ENCODE results near the gene VEZF1. TPM values are rescaled to one million over a fixed set of nuclear protein-coding genes. Genes with fewer than 3 reads are reported as not detected.

The VEZF1 gene
- total and polyA plus RNA-seq, 2 of the 8 experiments (the other 6 are each of a cell fraction or from before 2014, with no cell fraction given) = 28.9 to 61.9 TPM

GRCh38 chr17:58010067-58010799 lies 22.2 kb upstream of the VEZF1 start:
- Histone ChIP-seq H4K91ac (replicated peaks; ENCODE audit: insufficient read length, low read length) (no peak overlapping the region), H3K9me3 (ENCODE audit: insufficient read depth in 2 of 2, low read depth in 1 of 2, low read length in 1 of 2) (no peaks in the 10 kb centered on the region), H3K9ac (replicated peaks in 1 of 4; ENCODE audit: extremely low read depth in 1 of 4, low read depth in 3 of 4, low read length in 3 of 4) (no peak overlapping the region), H3K4me2 (ENCODE audit: insufficient read depth in 1 of 2, low read depth in 2 of 2, low read length in 2 of 2) (no peak overlapping the region), H3K79me2 (ENCODE audit: control insufficient read depth in 1 of 2, insufficient read depth in 2 of 2, low read length in 2 of 2) (peaks cover 8 to 18% of the 10 kb centered on the region in 2 experiments), H3K4ac (replicated peaks; ENCODE audit: insufficient read length, low read depth, low read length) (no peak overlapping the region), H3K79me1 (ENCODE audit: low read depth, low read length) (no peaks in the 10 kb centered on the region), H3K18ac (ENCODE audit: extremely low read depth, low read length) (no peak overlapping the region), H4K8ac (ENCODE audit: extremely low read depth, insufficient read depth, low read length) (no peak overlapping the region), H4K20me1 (replicated peaks in 1 of 2; ENCODE audit: control insufficient read depth in 1 of 2, insufficient read depth in 2 of 2, low read length in 2 of 2) (peaks cover 5% of the 10 kb centered on the region in 2 experiments), H3K27me3 (replicated peaks in 1 of 4; ENCODE audit: control insufficient read depth in 3 of 4, extremely low read depth in 1 of 4, insufficient read depth in 3 of 4, low read length in 3 of 4) (no peaks in the 10 kb centered on the region), H3K36me3 (ENCODE audit: control insufficient read depth in 2 of 4, insufficient read depth in 4 of 4, low read length in 3 of 4) (peaks cover 3 to 8% (median 6%) of the 10 kb centered on the region in 4 experiments), H2BK20ac (ENCODE audit: low read length) (no peak overlapping the region), H2BK12ac (ENCODE audit: low read depth, low read length) (no peak overlapping the region), H3K23ac (ENCODE audit: insufficient read length) (no peak overlapping the region), H3K4me3 (ENCODE audit: extremely low read depth in 1 of 4, insufficient read depth in 2 of 4, low read depth in 3 of 4, low read length in 4 of 4) (no peak overlapping the region), H2BK5ac (ENCODE audit: low read depth, low read length) (no peak overlapping the region), H3K56ac (replicated peaks; ENCODE audit: insufficient read length, low read depth, low read length) (no peak overlapping the region), H2AFZ (ENCODE audit: low read length) (no peak overlapping the region), H3K27ac (ENCODE audit: low read depth, low read length) (no peak overlapping the region), H3K23me2 (ENCODE audit: low read depth, low read length) (peaks cover 11% of the 10 kb centered on the region), H2BK15ac (ENCODE audit: low read length) (no peak overlapping the region), H3K14ac (ENCODE audit: insufficient read length) (no peak overlapping the region), H4K5ac (ENCODE audit: insufficient read length, low read depth, low read length) (no peak overlapping the region), H3K4me1 (replicated peaks in 1 of 4; ENCODE audit: control insufficient read depth in 3 of 4, insufficient read depth in 4 of 4, low read length in 3 of 4) (peaks cover 0 to 5% (median 3%) of the 10 kb centered on the region in 4 experiments; a peak in 3 of 7 replicates), H2BK120ac (replicated peaks; ENCODE audit: low read depth, low read length) (no peak overlapping the region), H2AK5ac (ENCODE audit: low read depth, low read length) (no peak overlapping the region)
- FAIRE-seq (no peak), DNase-seq (ENCODE audit: low read depth in 1 of 2, low spot score in 2 of 2) (no peak)
- POLR2A ChIA-PET (ENCODE audit: partially characterized antibody) = interaction anchor here (0.7 to 28.0 kb wide), 4 partner anchors 10 to 147 kb away, joined by 3 to 672 read pairs (median 148); partner anchors contain the start of genes DYNLL2 and MRPS23
- TF ChIP-seq GABPA (IDR thresholded peaks at IDR 0.05; ENCODE audit: borderline replicate concordance, insufficient read depth, low read length) (no peak), FOSL1 (IDR thresholded peaks at IDR 0.05; ENCODE audit: insufficient read depth, low read depth, low read length) (no peak), KDM4A (IDR thresholded peaks at IDR 0.05; ENCODE audit: low read depth, low read length, severe bottlenecking) (no peak), KDM1A (IDR thresholded peaks at IDR 0.05; ENCODE audit: borderline replicate concordance, low read length) (no peak), SP2 (IDR thresholded peaks at IDR 0.05; ENCODE audit: low read length) (no peak), YY1 (IDR thresholded peaks at IDR 0.05; ENCODE audit: low read depth, low read length) (no peak), POU5F1 (IDR thresholded peaks at IDR 0.05; ENCODE audit: low read depth, low read length) (no peak), TBP (IDR thresholded peaks at IDR 0.05; ENCODE audit: low read depth, low read length) (no peak), CBX8 (IDR thresholded peaks at IDR 0.05; ENCODE audit: borderline replicate concordance, low read depth, low read length) (no peak), CEBPB (IDR thresholded peaks at IDR 0.05; ENCODE audit: low read depth, low read length) (no peak), BACH1 (IDR thresholded peaks at IDR 0.05; ENCODE audit: low read length) (no peak), TEAD4 (IDR thresholded peaks at IDR 0.05; ENCODE audit: low read depth, low read length) (no peak)
- WGBS, 2 experiments (ENCODE audit: extremely low coverage in 1 of 2, insufficient coverage in 1 of 2, insufficient read length in 1 of 2, insufficient replicate concordance in 2 of 2, low coverage in 1 of 2, low lambda C conversion rate in 2 of 2, missing lambda C conversion rate in 1 of 2) = 98% methylated on average over 8 of the region's 10 CpGs; no CpG with 5 or more reads in 1 of the 2 experiments
- CTCF ChIA-PET (ENCODE audit: partially characterized antibody) = interaction anchor here (1.0 to 2.1 kb wide), 5 partner anchors 11 to 104 kb away, joined by 3 to 8 read pairs (median 3); no protein-coding TSS in a partner anchor

Measured in H1 (cell line).